H1 (cell line): ENCODE data around the gene POGZ. TPM values are rescaled to one million over a fixed set of nuclear protein-coding genes. Genes with fewer than 3 reads are reported as not detected.

Source experiments
- CTCF ChIA-PET: fragments of 300-600 bp; sonication (Branson Sonifier 250); formaldehyde crosslinking; loops from one replicate; lab custom pipeline; 2021; ENCODE audit not compliant: partially characterized antibody; lab: Charles Lee
- POLR2A ChIA-PET: fragments of 300-600 bp; sonication (Branson Sonifier 250); formaldehyde crosslinking; loops from one replicate; lab custom pipeline; 2021; ENCODE audit warnings: inconsistent platforms; ENCODE audit not compliant: partially characterized antibody; lab: Charles Lee
- DNase-seq, 2 experiments: peaks; one replicate each; pipeline versions ENCODE4 v3.0.0 to v3.0.0-alpha.2; 2010 to 2022; ENCODE audit warnings: low spot score in 2 of 2, low read depth in 1 of 2, mixed read lengths in 1 of 2
- FAIRE-seq: peaks from 2 replicates; lab custom pipeline; 2011; peaks lifted over from hg19 to GRCh38; lab: Jason Lieb, UNC
- H2AFZ ChIP-seq: 2 replicates; pipeline ENCODE4 v1.8.1; 2012; ENCODE audit warnings: low read length, inconsistent platforms
- H2AK5ac ChIP-seq: 2 replicates; pipeline ENCODE4 v1.6.1; 2013; ENCODE audit warnings: low read depth, low read length
- H2BK120ac ChIP-seq: replicated peaks from 2 replicates; pipeline ENCODE3; 2013; ENCODE audit warnings: low read depth, low read length, inconsistent platforms
- H2BK12ac ChIP-seq: 2 replicates; pipeline ENCODE4 v1.6.1; 2013; ENCODE audit warnings: low read depth, low read length
- H2BK15ac ChIP-seq: 2 replicates; pipeline ENCODE4 v1.6.1; 2013; ENCODE audit warnings: low read length
- H2BK20ac ChIP-seq: 2 replicates; pipeline ENCODE4 v1.6.1; 2013; ENCODE audit warnings: low read length
- H2BK5ac ChIP-seq: 2 replicates; pipeline ENCODE4 v1.6.1; 2013; ENCODE audit warnings: low read depth, low read length
- H3K14ac ChIP-seq: 2 replicates; pipeline ENCODE4 v1.6.1; 2013; ENCODE audit warnings: inconsistent platforms; ENCODE audit not compliant: insufficient read length
- H3K18ac ChIP-seq: 2 replicates; pipeline ENCODE4 v1.6.1; 2013; ENCODE audit warnings: low read length; ENCODE audit errors: extremely low read depth
- H3K23ac ChIP-seq: 2 replicates; pipeline ENCODE4 v1.6.1; 2013; ENCODE audit warnings: inconsistent platforms; ENCODE audit not compliant: insufficient read length
- H3K23me2 ChIP-seq: 2 replicates; pipeline ENCODE4 v1.6.1; 2013; ENCODE audit warnings: low read depth, low read length
- H3K27ac ChIP-seq: 2 replicates; pipeline ENCODE4 v1.6.1; 2011; ENCODE audit warnings: low read depth, low read length, inconsistent platforms
- H3K27me3 ChIP-seq, 4 experiments: replicated peaks in 1 of 4; 1 replicate in 1 of 4; 2 replicates in 3 of 4; pipeline versions ENCODE4 v1.6.1 to v1.8.1; 2011 to 2013; ENCODE audit warnings: low read length in 3 of 4, mild to moderate bottlenecking in 3 of 4, inconsistent platforms in 2 of 4, mixed read lengths in 2 of 4, moderate library complexity in 1 of 4; ENCODE audit not compliant: control insufficient read depth in 3 of 4, insufficient read depth in 3 of 4; ENCODE audit errors: extremely low read depth in 1 of 4
- H3K36me3 ChIP-seq, 4 experiments: 2 replicates each; pipeline versions ENCODE4 v1.6.1 to v1.8.1; 2011 to 2013; ENCODE audit warnings: mild to moderate bottlenecking in 4 of 4, low read length in 3 of 4, moderate library complexity in 2 of 4, control low read depth in 1 of 4, inconsistent platforms in 1 of 4; ENCODE audit not compliant: insufficient read depth in 4 of 4, control insufficient read depth in 2 of 4
- H3K4ac ChIP-seq: replicated peaks from 2 replicates; pipeline ENCODE3; 2013; ENCODE audit warnings: low read length, low read depth, mixed read lengths, inconsistent platforms; ENCODE audit not compliant: insufficient read length
- H3K4me1 ChIP-seq, 4 experiments: replicated peaks in 1 of 4; 1 replicate in 1 of 4; 2 replicates in 3 of 4; pipeline versions ENCODE4 v1.6.1 to v1.8.1; 2011 to 2013; ENCODE audit warnings: low read length in 3 of 4, inconsistent platforms in 2 of 4, mixed read lengths in 1 of 4; ENCODE audit not compliant: insufficient read depth in 4 of 4, control insufficient read depth in 3 of 4
- H3K4me2 ChIP-seq, 2 experiments: 2 replicates each; pipeline versions ENCODE4 v1.6.1 to v1.8.1; 2011 to 2013; ENCODE audit warnings: low read depth in 2 of 2, low read length in 2 of 2, control low read depth in 1 of 2, inconsistent platforms in 1 of 2, mild to moderate bottlenecking in 1 of 2; ENCODE audit not compliant: insufficient read depth in 1 of 2
- H3K4me3 ChIP-seq, 4 experiments: fragments of 200-600, 300-600 bp in 1 of 4; sonication (generic), shearing (Covaris generic), sonication (Bioruptor Twin) in 1 of 4; 2 replicates each; pipeline versions ENCODE4 v1.5.1 to v1.8.1; 2011 to 2016; ENCODE audit warnings: low read length in 4 of 4, low read depth in 3 of 4, control low read depth in 2 of 4, inconsistent platforms in 2 of 4, mild to moderate bottlenecking in 2 of 4, mixed read lengths in 1 of 4, moderate library complexity in 1 of 4; ENCODE audit not compliant: insufficient read depth in 2 of 4; ENCODE audit errors: extremely low read depth in 1 of 4
- H3K56ac ChIP-seq: replicated peaks from 2 replicates; pipeline ENCODE3; 2013; ENCODE audit warnings: low read depth, mild to moderate bottlenecking, mixed read lengths, low read length, inconsistent platforms; ENCODE audit not compliant: insufficient read length
- H3K79me1 ChIP-seq: 2 replicates; pipeline ENCODE4 v1.6.1; 2013; ENCODE audit warnings: low read depth, low read length, control low read depth
- H3K79me2 ChIP-seq, 2 experiments: 2 replicates each; pipeline versions ENCODE4 v1.6.1 to v1.8.1; 2012 to 2013; ENCODE audit warnings: low read length in 2 of 2, mild to moderate bottlenecking in 2 of 2, inconsistent platforms in 1 of 2; ENCODE audit not compliant: insufficient read depth in 2 of 2, control insufficient read depth in 1 of 2
- H3K9ac ChIP-seq, 4 experiments: replicated peaks in 1 of 4; 1 replicate in 1 of 4; 2 replicates in 3 of 4; pipeline versions ENCODE4 v1.6.1 to v1.8.1; 2011 to 2013; ENCODE audit warnings: low read depth in 3 of 4, low read length in 3 of 4, control low read depth in 2 of 4, mild to moderate bottlenecking in 2 of 4, moderate library complexity in 2 of 4, inconsistent platforms in 1 of 4; ENCODE audit errors: extremely low read depth in 1 of 4
- H3K9me3 ChIP-seq, 2 experiments: 2 replicates each; pipeline versions ENCODE4 v1.6.1 to v1.8.1; 2012 to 2013; ENCODE audit warnings: mild to moderate bottlenecking in 2 of 2, moderate library complexity in 2 of 2, control low read depth in 1 of 2, inconsistent platforms in 1 of 2, low read depth in 1 of 2, low read length in 1 of 2, mixed read lengths in 1 of 2; ENCODE audit not compliant: insufficient read depth in 2 of 2
- H4K20me1 ChIP-seq, 2 experiments: replicated peaks in 1 of 2; 2 replicates each; pipeline versions ENCODE3 to v1.8.1; 2011 to 2013; ENCODE audit warnings: inconsistent platforms in 2 of 2, low read length in 2 of 2, mild to moderate bottlenecking in 1 of 2; ENCODE audit not compliant: insufficient read depth in 2 of 2, control insufficient read depth in 1 of 2
- H4K5ac ChIP-seq: 2 replicates; pipeline ENCODE4 v1.6.1; 2013; ENCODE audit warnings: low read length, low read depth, mixed read lengths, inconsistent platforms; ENCODE audit not compliant: insufficient read length
- H4K8ac ChIP-seq: 2 replicates; pipeline ENCODE4 v1.8.0; 2013; ENCODE audit warnings: mild to moderate bottlenecking, moderate library complexity, low read length, inconsistent platforms; ENCODE audit not compliant: insufficient read depth; ENCODE audit errors: extremely low read depth
- H4K91ac ChIP-seq: replicated peaks from 2 replicates; pipeline ENCODE3; 2013; ENCODE audit warnings: low read length, mixed read lengths, inconsistent platforms; ENCODE audit not compliant: insufficient read length
- POLR2A ChIP-seq, 2 experiments: IDR thresholded peaks; 1 replicate in 1 of 2; 2 replicates in 1 of 2; pipeline ENCODE4 v1.6.1; 2011; ENCODE audit warnings: low read depth in 2 of 2, low read length in 2 of 2, mild to moderate bottlenecking in 2 of 2; ENCODE audit errors: control extremely low read depth in 1 of 2
- TBP ChIP-seq: IDR thresholded peaks from 2 replicates; pipeline ENCODE4 v1.6.1; 2011; ENCODE audit warnings: low read depth, low read length, improper control_type of control experiment
- WGBS, 2 experiments: shearing (Covaris generic) in 1 of 2; methylation state at CpG; one replicate each; pipeline versions ENCODE4 v1.1.6 to v1.1.7; 2013 to 2015; ENCODE audit warnings: low lambda C conversion rate in 2 of 2, mixed read lengths in 2 of 2, inconsistent platforms in 1 of 2, low coverage in 1 of 2, missing lambda C conversion rate in 1 of 2; ENCODE audit not compliant: insufficient replicate concordance in 2 of 2, insufficient coverage in 1 of 2, insufficient read length in 1 of 2; ENCODE audit errors: extremely low coverage in 1 of 2, missing lambda C conversion rate in 1 of 2; 5-methylcytosine and 5-hydroxymethylcytosine counted together
- polyA plus RNA-seq, 7 experiments: library from polyadenylated mRNA; depleted of rRNA in 3 of 7; stranded (reverse) in 5 of 7; unstranded in 2 of 7; fragments of >200 nt in 5 of 7; fragments of 200-250 nt in 2 of 7; gene quantifications; 1 replicate in 5 of 7; 2 replicates in 1 of 7; 4 replicates in 1 of 7; pipeline versions ENCODE4 v1.2.1 to v1.2.3, GENCODE V29; 2011 to 2013; ENCODE audit warnings: missing spikeins in 2 of 7, mixed read lengths in 2 of 7
- total RNA-seq: library from RNA; stranded (reverse); fragmentation: NEBNext Ultra II Directional; extraction: Animal tissue kit (Norgen Biotek cat#: 25700); gene quantifications from 2 replicates; pipeline ENCODE4 v1.2.1, GENCODE V29; 2021

The POGZ gene
- total and polyA plus RNA-seq, 2 of the 8 experiments (the other 6 are each of a cell fraction or from before 2014, with no cell fraction given): 66.4 to 105 TPM

DNA sequence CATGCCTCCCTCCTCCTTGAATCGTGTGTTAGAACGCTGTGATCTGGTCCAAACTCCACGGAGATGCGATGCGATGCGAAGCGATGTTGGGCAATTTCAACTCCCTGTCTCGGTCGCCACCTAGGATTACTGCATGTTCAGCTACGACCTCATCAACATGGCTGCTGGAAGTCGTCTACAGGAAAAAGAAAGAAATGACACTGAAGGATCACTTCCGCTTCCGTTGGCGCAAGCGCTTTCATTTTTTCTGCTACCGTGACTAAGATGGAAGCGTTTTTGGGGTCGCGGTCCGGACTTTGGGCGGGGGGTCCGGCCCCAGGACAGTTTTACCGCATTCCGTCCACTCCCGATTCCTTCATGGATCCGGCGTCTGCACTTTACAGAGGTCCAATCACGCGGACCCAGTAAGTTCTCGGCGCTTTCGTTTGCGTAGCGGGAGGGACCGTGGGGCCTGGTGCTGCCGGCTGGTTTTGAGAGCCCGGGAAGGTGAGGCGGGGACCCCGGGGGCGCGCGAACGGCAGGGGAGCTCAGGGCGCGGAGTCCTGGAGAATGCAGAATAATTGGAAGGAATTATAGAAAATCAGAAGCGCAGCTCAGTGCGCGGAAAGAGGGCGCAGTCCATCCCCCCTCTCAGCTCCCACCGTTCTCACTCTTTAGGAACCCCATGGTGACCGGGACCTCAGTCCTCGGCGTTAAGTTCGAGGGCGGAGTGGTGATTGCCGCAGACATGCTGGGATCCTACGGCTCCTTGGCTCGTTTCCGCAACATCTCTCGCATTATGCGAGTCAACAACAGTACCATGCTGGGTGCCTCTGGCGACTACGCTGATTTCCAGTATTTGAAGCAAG is 59.7 kb downstream of the POGZ start, which contains the start of gene PSMB4:
TSS of gene PSMB4 (plus strand) at position 250 of the 848 bp plus-strand sequence. CDS start at position 265, 15 bp downstream.
- peak within 1 kb of the TSS; percentile 88 to 99 (median 96) for H3K4me3 ChIP-seq
- peak within 1 kb of the TSS; percentile 81 for H2BK120ac ChIP-seq
- FAIRE-seq (peak; percentile 84), DNase-seq (peak; percentile 60 to 76)
- H3K4me2 ChIP-seq: peak within 1 kb of the TSS; percentile 67 to 82
- POLR2A ChIA-PET: interaction anchor here (0.6 to 5.1 kb wide), 36 partner anchors 11 to 225 kb away, joined by 3 to 42 read pairs (median 5); partner anchors contain the start of genes PI4KB, RFX5, SELENBP1 and TUFT1
- 1% methylated on average over 63 of the region's 63 CpGs; no CpG with 5 or more reads in 1 of the 2 experiments for WGBS, 2 experiments
- H2BK12ac ChIP-seq: peak within 1 kb of the TSS; percentile 95; the same call in 1 of the 2 replicates
- peak within 1 kb of the TSS; percentile 85 for H3K27ac ChIP-seq
- peak within 1 kb of the TSS; percentile 87 to 92 (median 89) for H3K9ac ChIP-seq
- no peak within 1 kb of the TSS for H3K23ac ChIP-seq
- H2BK5ac ChIP-seq: peak within 1 kb of the TSS; percentile 92
- no peak within 1 kb of the TSS for H2BK20ac ChIP-seq
- H3K56ac ChIP-seq: peak within 1 kb of the TSS; percentile 80
- peaks cover 0 to 4% (median under 1%) of the 10 kb centered on the region in 4 experiments; a peak in 3 of 7 replicates for H3K4me1 ChIP-seq
- H3K79me2 ChIP-seq: peaks cover 9 to 15% of the 10 kb centered on the region in 2 experiments; a peak in 3 of 4 replicates
- peak within 1 kb of the TSS; percentile 93 for H4K91ac ChIP-seq
- H3K18ac ChIP-seq: peak within 1 kb of the TSS; percentile 99
- no peaks in the 10 kb centered on the region for H3K9me3 ChIP-seq
- H2AK5ac ChIP-seq: peak within 1 kb of the TSS; percentile 78; the same call in 1 of the 2 replicates
- peak within 1 kb of the TSS; percentile 2 for H3K4ac ChIP-seq
- CTCF ChIA-PET: interaction anchor here (0.6 to 3.1 kb wide), 11 partner anchors 13 to 99 kb away, joined by 3 to 10 read pairs (median 3); partner anchors contain the start of gene SELENBP1
- H4K5ac ChIP-seq: peak within 1 kb of the TSS; percentile 95
- no peak within 1 kb of the TSS for H3K14ac ChIP-seq
- 0 out of 2 replicates have a peak, but pooled peaks cover 3% of the 10 kb centered on the region for H3K23me2 ChIP-seq
- no peak within 1 kb of the TSS; the same call in none of the 2 replicates for H2BK15ac ChIP-seq
- peaks cover 5 to 11% of the 10 kb centered on the region in 2 experiments for H4K20me1 ChIP-seq
- H3K36me3 ChIP-seq: peaks cover 18 to 32% (median 21%) of the 10 kb centered on the region in 4 experiments
- H4K8ac ChIP-seq: peak within 1 kb of the TSS; percentile 96; the same call in 1 of the 2 replicates
- H3K27me3 ChIP-seq: no peaks in the 10 kb centered on the region
- H3K79me1 ChIP-seq: peaks cover 11% of the 10 kb centered on the region
- H2AFZ ChIP-seq: peak within 1 kb of the TSS; percentile 79; the same call in 1 of the 2 replicates
- TF ChIP-seq POLR2A (IDR thresholded peaks at IDR 0.05; ENCODE audit: control extremely low read depth in 1 of 2, low read depth in 2 of 2, low read length in 2 of 2) (peak; percentile 77 to 85), TBP (peak; percentile 91)
